Measurements from ENCODE around the gene SH2D3C. TPM values are rescaled to one million over a fixed set of nuclear protein-coding genes. Genes with fewer than 3 reads are reported as not detected.

The SH2D3C gene
- polyA plus RNA-seq, 3 donors, result 12.1 to 15.1 (median 12.6) TPM

- no peak for DNase-seq (ENCODE audit: low read depth in 3 of 3, low spot score in 2 of 3)
Measured at GRCh38 chr9:127705577-127706379, 72.7 kb downstream of the SH2D3C start.

GRCh38 chr9:127703289-127703946, 75.0 kb downstream of the SH2D3C start:
- DNase-seq (ENCODE audit: low read depth in 3 of 3, low spot score in 2 of 3), result no peak

- no peak for DNase-seq (ENCODE audit: low read depth in 3 of 3, low spot score in 2 of 3)
Measured at GRCh38 chr9:127700594-127701255, 77.7 kb downstream of the SH2D3C start.

GRCh38 chr9:127700140-127700539, 78.3 kb downstream of the SH2D3C start:
- DNase-seq (ENCODE audit: low read depth in 3 of 3, low spot score in 2 of 3), result no peak

GRCh38 chr9:127698985-127699670, 79.3 kb downstream of the SH2D3C start:
- DNase-seq (ENCODE audit: low read depth in 3 of 3, low spot score in 2 of 3), result peak; percentile 86 to 92 (median 89)

- DNase-seq (ENCODE audit: low read depth in 3 of 3, low spot score in 2 of 3), result no peak
Measured at GRCh38 chr9:127698386-127698785, 80.1 kb downstream of the SH2D3C start.

GRCh38 chr9:127697575-127697974, 80.9 kb downstream of the SH2D3C start:
- DNase-seq (ENCODE audit: low read depth in 3 of 3, low spot score in 2 of 3), result no peak

- DNase-seq (ENCODE audit: low read depth in 3 of 3, low spot score in 2 of 3), result no peak
Measured at GRCh38 chr9:127694890-127695720, 83.4 kb downstream of the SH2D3C start.

- DNase-seq (ENCODE audit: low read depth in 3 of 3, low spot score in 2 of 3), result no peak
Measured at GRCh38 chr9:127693697-127694096, 84.8 kb downstream of the SH2D3C start.

GRCh38 chr9:127693143-127693542, 85.3 kb downstream of the SH2D3C start:
- DNase-seq (ENCODE audit: low read depth in 3 of 3, low spot score in 2 of 3), result no peak

- DNase-seq (ENCODE audit: low read depth in 3 of 3, low spot score in 2 of 3), result no peak
Measured at GRCh38 chr9:127692071-127692470, 86.4 kb downstream of the SH2D3C start.

- DNase-seq (ENCODE audit: low read depth in 3 of 3, low spot score in 2 of 3), result no peak
Measured at GRCh38 chr9:127690735-127691134, 87.7 kb downstream of the SH2D3C start.

- DNase-seq (ENCODE audit: low read depth in 3 of 3, low spot score in 2 of 3), result no peak
Measured at GRCh38 chr9:127689329-127690000, 89.0 kb downstream of the SH2D3C start.

Other genes starting within 250 kb of the SH2D3C start
- 10 to 100 TPM; 23.4 to 29.9 (median 26.3) TPM for gene STXBP1, start 166.4 kb downstream of the SH2D3C start, polyA plus RNA-seq (ENCODE audit: insufficient read length in 3 of 3)
- 1 to 10 TPM; 2.7 to 3.3 (median 2.9) TPM for gene CFAP157, start 71.7 kb downstream of the SH2D3C start, polyA plus RNA-seq (ENCODE audit: insufficient read length in 3 of 3)
- gene PTRH1, start 63.0 kb downstream of the SH2D3C start, polyA plus RNA-seq (ENCODE audit: insufficient read length in 3 of 3), result 1 to 10 TPM; 6.6 to 9.6 (median 7.5) TPM
- gene TTC16, start 62.6 kb downstream of the SH2D3C start, polyA plus RNA-seq (ENCODE audit: insufficient read length in 3 of 3), result under 1 TPM; 0.14 to 0.26 (median 0.20) TPM
- gene TOR2A, start 43.4 kb downstream of the SH2D3C start, polyA plus RNA-seq (ENCODE audit: insufficient read length in 3 of 3), result 10 to 100 TPM; 12.3 to 15.6 (median 13.4) TPM
- gene CDK9, start 7.4 kb upstream of the SH2D3C start, polyA plus RNA-seq (ENCODE audit: insufficient read length in 3 of 3), result 10 to 100 TPM; 69.3 to 69.7 (median 69.3) TPM
- gene FPGS, start 24.2 kb upstream of the SH2D3C start, polyA plus RNA-seq (ENCODE audit: insufficient read length in 3 of 3), result 10 to 100 TPM; 35.6 to 42.0 (median 39.4) TPM
- gene ENG, start 76.0 kb upstream of the SH2D3C start, polyA plus RNA-seq (ENCODE audit: insufficient read length in 3 of 3), result 10 to 100 TPM; 72.5 to 78.1 (median 74.0) TPM
- 10 to 100 TPM; 33.9 to 40.0 (median 36.4) TPM for gene AK1, start 99.0 kb upstream of the SH2D3C start, polyA plus RNA-seq (ENCODE audit: insufficient read length in 3 of 3)
- 10 to 100 TPM; 39.7 to 47.3 (median 43.1) TPM for gene ST6GALNAC6, start 120.9 kb upstream of the SH2D3C start, polyA plus RNA-seq (ENCODE audit: insufficient read length in 3 of 3)
- gene ST6GALNAC4, start 138.4 kb upstream of the SH2D3C start, polyA plus RNA-seq (ENCODE audit: insufficient read length in 3 of 3), result 10 to 100 TPM; 10.6 to 11.8 (median 11.6) TPM
- gene PIP5KL1, start 152.1 kb upstream of the SH2D3C start, polyA plus RNA-seq (ENCODE audit: insufficient read length in 3 of 3), result 1 to 10 TPM; 1.1 to 1.6 (median 1.1) TPM
- gene DPM2, start 159.2 kb upstream of the SH2D3C start, polyA plus RNA-seq (ENCODE audit: insufficient read length in 3 of 3), result 10 to 100 TPM; 33.3 to 37.4 (median 36.5) TPM
- 10 to 100 TPM; 23.3 to 33.9 (median 26.6) TPM for gene EEIG1, start 202.3 kb upstream of the SH2D3C start, polyA plus RNA-seq (ENCODE audit: insufficient read length in 3 of 3)

Measured in right renal cortex interstitium (tissue), 3 donors.